ENCODE measurements around the gene CERS5.
"Not testable (repeated sequence)": the region's sequence is repeated elsewhere in the genome, so short reads cannot be mapped to it uniquely, and the experiment has no call there.

Gene CERS5

DNA sequence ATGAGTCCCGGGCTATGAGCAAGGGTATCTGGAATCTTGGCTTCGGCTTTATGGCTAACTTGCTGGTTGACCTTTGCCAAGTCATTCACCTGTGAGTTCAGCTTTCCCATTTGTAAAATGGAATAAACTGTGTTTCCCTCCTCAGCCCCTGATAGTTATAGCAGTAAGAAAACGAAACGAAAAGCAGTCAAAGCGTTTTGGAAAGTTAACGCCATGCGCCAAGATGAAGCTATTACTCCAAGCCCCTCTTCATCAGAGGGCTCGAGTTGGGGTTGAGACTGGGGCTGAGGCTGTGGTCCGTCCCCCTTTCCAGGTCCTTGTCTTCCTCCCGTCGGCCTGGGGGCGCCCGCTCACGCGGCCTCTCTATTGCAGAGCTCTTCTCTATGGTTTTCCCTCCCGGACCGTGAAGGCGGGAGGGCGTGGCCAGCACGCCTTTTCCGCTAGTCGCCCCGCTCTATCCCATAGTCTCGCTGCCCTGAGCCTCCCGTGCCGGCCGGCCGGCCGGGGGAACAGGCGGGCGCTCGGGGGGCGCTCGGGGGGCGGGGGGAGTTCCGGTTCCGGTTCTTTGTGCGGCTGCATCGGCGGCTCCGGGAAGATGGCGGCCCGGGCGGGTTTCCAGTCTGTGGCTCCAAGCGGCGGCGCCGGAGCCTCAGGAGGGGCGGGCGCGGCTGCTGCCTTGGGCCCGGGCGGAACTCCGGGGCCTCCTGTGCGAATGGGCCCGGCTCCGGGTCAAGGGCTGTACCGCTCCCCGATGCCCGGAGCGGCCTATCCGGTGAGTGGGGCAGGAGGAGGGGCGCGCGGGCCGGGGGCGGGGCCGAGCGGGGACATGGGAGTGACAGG lies 82.2 kb downstream of the CERS5 start, which contains the start of gene SMARCD1:
SMARCD1 (plus strand) TSS at position 568 of the 840 bp plus-strand sequence; CDS start at position 596, 28 bp downstream.
- peak within 1 kb of the TSS; percentile 69 for H3K4me3 ChIP-seq (replicated peaks; ENCODE audit: low read depth, low read length)
- peak; percentile 90 for TF ChIP-seq CTCF (IDR thresholded peaks at IDR 0.05; ENCODE audit: insufficient read depth, low read length, poor library complexity, severe bottlenecking)

DNA sequence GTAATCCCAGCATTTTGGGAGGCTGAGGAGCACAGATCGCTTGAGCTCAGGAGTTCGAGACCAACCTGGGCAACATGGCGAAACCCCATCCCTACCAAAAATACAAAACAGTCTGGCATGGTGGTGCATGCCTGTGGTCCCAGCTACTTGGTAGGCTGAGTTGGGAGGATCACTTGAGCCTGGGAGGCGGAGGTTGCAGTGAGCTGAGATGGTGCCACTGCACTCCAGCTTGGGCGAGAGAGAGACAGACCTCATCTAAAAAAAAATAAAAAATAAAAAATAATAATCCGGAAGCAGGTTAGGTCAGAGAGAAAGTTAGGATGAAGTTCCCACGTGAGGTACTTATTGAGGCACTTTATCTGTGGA lies 82.8 kb downstream of the CERS5 start:
- Histone ChIP-seq H3K36me3 (ENCODE audit: control insufficient read depth, insufficient read depth, low read length) (peaks cover 11% of the 10 kb centered on the region), H3K4me3 (replicated peaks; ENCODE audit: low read depth, low read length) (peak overlapping the region; percentile 69)
- DNase-seq (ENCODE audit: extremely low read depth, insufficient read length); H3K27me3 ChIP-seq (replicated peaks; ENCODE audit: control insufficient read depth, insufficient read depth, low read length): not testable (repeated sequence)

More for the DNA sequence above, 82.2 kb downstream of the CERS5 start, which contains the start of gene SMARCD1:
- DNase-seq (ENCODE audit: extremely low read depth, insufficient read length): peak; percentile 92
- no peaks in the 10 kb centered on the region; the same call in 1 of the 2 replicates for H3K27me3 ChIP-seq (replicated peaks; ENCODE audit: control insufficient read depth, insufficient read depth, low read length)
- peaks cover 13% of the 10 kb centered on the region for H3K36me3 ChIP-seq (ENCODE audit: control insufficient read depth, insufficient read depth, low read length)

DNA sequence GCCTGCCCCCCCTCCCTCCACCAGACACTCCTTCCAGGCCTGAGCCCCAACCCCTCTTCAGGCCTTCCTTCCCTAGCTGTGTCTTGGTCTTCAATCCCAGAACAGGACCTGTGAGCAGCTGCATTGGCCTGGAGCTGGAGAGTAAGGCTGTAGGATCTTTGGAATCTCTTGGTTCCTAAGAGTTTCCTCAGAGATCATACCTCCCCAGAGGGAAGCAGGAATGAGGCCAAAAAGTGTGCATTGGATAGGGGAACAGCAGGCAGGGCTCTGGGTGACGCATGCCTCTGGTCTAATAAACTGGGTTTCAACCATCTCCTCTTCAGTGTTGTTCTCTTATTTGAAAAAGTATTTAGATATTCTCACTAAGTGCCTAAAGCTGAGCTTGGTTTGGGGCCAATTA lies 83.9 kb downstream of the CERS5 start:
- DNase-seq (ENCODE audit: extremely low read depth, insufficient read length): no peak
- Histone ChIP-seq H3K36me3 (ENCODE audit: control insufficient read depth, insufficient read depth, low read length) (peaks cover 6% of the 10 kb centered on the region), H3K27me3 (replicated peaks; ENCODE audit: control insufficient read depth, insufficient read depth, low read length) (no peaks in the 10 kb centered on the region; the same call in 1 of the 2 replicates), H3K4me3 (replicated peaks; ENCODE audit: low read depth, low read length) (no peak overlapping the region)
- TF ChIP-seq CTCF (IDR thresholded peaks at IDR 0.05; ENCODE audit: insufficient read depth, low read length, poor library complexity, severe bottlenecking): no peak

DNA sequence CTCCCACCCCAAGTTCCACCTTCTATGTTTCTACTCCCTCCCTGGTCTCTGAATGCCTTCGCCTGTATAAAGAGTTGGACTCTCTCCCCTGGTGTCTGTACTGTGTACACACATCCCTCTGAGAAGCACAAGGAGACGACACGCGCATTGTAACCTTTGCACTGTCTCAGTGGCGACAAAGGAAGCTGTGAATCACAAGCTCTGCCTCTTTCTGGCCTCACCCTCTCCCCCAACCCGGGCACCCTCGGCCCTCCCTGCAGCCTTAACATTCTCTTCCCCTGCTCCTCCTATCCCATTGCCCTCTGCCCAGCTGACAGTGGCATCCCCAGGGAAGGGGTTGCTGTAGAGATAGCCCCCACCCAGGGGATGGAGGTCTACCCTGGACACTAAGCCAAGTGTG lies 84.5 kb downstream of the CERS5 start:
- Histone ChIP-seq H3K4me3 (replicated peaks; ENCODE audit: low read depth, low read length) (no peak overlapping the region), H3K36me3 (ENCODE audit: control insufficient read depth, insufficient read depth, low read length) (peaks cover 3% of the 10 kb centered on the region), H3K27me3 (replicated peaks; ENCODE audit: control insufficient read depth, insufficient read depth, low read length) (no peaks in the 10 kb centered on the region; the same call in 1 of the 2 replicates)
- no peak for DNase-seq (ENCODE audit: extremely low read depth, insufficient read length)
- TF ChIP-seq CTCF (IDR thresholded peaks at IDR 0.05; ENCODE audit: insufficient read depth, low read length, poor library complexity, severe bottlenecking): no peak

DNA sequence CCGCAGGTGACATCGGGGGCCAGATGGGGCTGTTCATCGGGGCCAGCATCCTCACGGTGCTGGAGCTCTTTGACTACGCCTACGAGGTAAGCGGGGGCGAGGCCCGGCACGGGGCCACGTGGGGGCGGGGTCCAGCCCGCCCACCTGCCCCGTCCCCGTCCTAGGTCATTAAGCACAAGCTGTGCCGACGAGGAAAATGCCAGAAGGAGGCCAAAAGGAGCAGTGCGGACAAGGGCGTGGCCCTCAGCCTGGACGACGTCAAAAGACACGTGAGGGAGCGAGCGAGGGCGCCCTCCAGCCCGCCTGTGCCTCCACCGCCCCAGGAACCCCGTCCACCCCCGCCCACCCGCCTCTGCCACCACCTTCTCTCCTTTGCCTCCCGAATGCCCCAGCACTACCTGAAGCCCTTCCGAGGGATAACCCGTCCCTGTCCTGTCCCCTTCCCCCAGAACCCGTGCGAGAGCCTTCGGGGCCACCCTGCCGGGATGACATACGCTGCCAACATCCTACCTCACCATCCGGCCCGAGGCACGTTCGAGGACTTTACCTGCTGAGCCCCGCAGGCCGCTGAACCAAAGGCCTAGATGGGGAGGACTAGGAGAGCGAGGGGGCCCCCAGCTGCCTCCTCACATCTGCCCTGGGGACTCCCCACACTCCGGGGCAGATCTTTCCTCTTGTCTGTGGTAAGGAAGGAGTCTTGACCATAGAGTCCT lies 85.9 kb downstream of the CERS5 start:
- Histone ChIP-seq H3K4me3 (replicated peaks; ENCODE audit: low read depth, low read length) (no peak overlapping the region), H3K27me3 (replicated peaks; ENCODE audit: control insufficient read depth, insufficient read depth, low read length) (no peaks in the 10 kb centered on the region; the same call in 1 of the 2 replicates), H3K36me3 (ENCODE audit: control insufficient read depth, insufficient read depth, low read length) (no peaks in the 10 kb centered on the region)
- no peak for TF ChIP-seq CTCF (IDR thresholded peaks at IDR 0.05; ENCODE audit: insufficient read depth, low read length, poor library complexity, severe bottlenecking)
- DNase-seq (ENCODE audit: extremely low read depth, insufficient read length): no peak

DNA sequence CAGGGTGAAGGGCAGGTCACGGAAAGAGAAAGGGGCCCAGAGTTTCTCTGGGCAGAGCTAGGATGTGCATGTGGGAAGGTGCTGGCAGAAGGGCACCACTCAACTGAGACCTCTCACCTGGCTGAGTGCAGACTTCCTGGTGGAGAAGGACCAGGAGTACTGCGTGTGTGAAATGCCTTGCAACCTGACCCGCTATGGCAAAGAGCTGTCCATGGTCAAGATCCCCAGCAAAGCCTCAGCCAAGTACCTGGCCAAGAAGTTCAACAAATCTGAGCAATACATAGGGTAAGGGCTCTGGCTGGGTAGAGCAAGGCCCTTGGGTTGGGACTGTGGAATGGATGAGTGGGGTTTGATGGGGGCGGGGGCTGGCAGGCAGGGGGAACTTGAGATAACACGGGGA lies 87.4 kb downstream of the CERS5 start:
- Histone ChIP-seq H3K27me3 (replicated peaks; ENCODE audit: control insufficient read depth, insufficient read depth, low read length) (no peaks in the 10 kb centered on the region; the same call in 1 of the 2 replicates), H3K36me3 (ENCODE audit: control insufficient read depth, insufficient read depth, low read length) (no peaks in the 10 kb centered on the region), H3K4me3 (replicated peaks; ENCODE audit: low read depth, low read length) (no peak overlapping the region)
- no peak for DNase-seq (ENCODE audit: extremely low read depth, insufficient read length)
- no peak for TF ChIP-seq CTCF (IDR thresholded peaks at IDR 0.05; ENCODE audit: insufficient read depth, low read length, poor library complexity, severe bottlenecking)

Measured in GM06990 (cell line).